Upper lobe of left lung (tissue), 6 donors: Measurements from ENCODE around the gene GMFB. TPM values are rescaled to one million over a fixed set of nuclear protein-coding genes. Genes with fewer than 3 reads are reported as not detected.

Experiments used
- ATAC-seq, 2 donors: fragments of 200-7000 bp; cut with Tn5 transposase; one replicate each; pipeline ENCODE4 v1.9.1; 2022; ENCODE audit warnings: mild to moderate bottlenecking in 2 of 2, moderate library complexity in 2 of 2; ENCODE audit not compliant: low FRiP score in 2 of 2
- DNase-seq, 2 donors: peaks; one replicate each; pipeline ENCODE4 v3.0.0-alpha.2; 2019 to 2020
- H3K27ac ChIP-seq, 4 donors: fragments of 200-600 bp; sonication (generic); one replicate each; pipeline ENCODE4 v1.5.1; 2016 to 2019
- H3K27me3 ChIP-seq, 4 donors: fragments of 200-600 bp; sonication (generic); one replicate each; pipeline ENCODE4 v1.5.1; 2017 to 2019
- H3K36me3 ChIP-seq, 4 donors: fragments of 200-600 bp; sonication (generic); one replicate each; pipeline ENCODE4 v1.5.1; 2016 to 2019
- H3K4me1 ChIP-seq, 4 donors: fragments of 200-600 bp; sonication (generic); one replicate each; pipeline ENCODE4 v1.5.1; 2018 to 2019
- H3K4me3 ChIP-seq, 4 donors: fragments of 200-600 bp; sonication (generic); one replicate each; pipeline ENCODE4 v1.5.1; 2017 to 2019; ENCODE audit warnings: mild to moderate bottlenecking in 2 of 4, moderate library complexity in 1 of 4
- H3K9me3 ChIP-seq, 4 donors: fragments of 200-600 bp; sonication (generic); one replicate each; pipeline ENCODE4 v1.5.1; 2018 to 2019
- EP300 ChIP-seq, 4 donors: sonication (generic); formaldehyde crosslinking; IDR thresholded peaks; one replicate each; pipeline ENCODE4 v1.5.1; 2017; ENCODE audit warnings: antibody characterized with exemption in 4 of 4, control low read depth in 2 of 4
- POLR2A ChIP-seq, 4 donors: fragments of 450-650 bp; IDR thresholded peaks; one replicate each; pipeline ENCODE4 v1.5.1; 2016 to 2017; ENCODE audit warnings: antibody characterized with exemption in 4 of 4, mild to moderate bottlenecking in 2 of 4
- POLR2AphosphoS5 ChIP-seq, 2 donors: sonication (generic); formaldehyde crosslinking; IDR thresholded peaks; one replicate each; pipeline ENCODE4 v1.5.1; 2017; ENCODE audit warnings: antibody characterized with exemption in 2 of 2
- WGBS, 2 donors: methylation state at CpG; one replicate each; pipeline ENCODE4 v1.1.5; 2017 to 2018; 5-methylcytosine and 5-hydroxymethylcytosine counted together
- total RNA-seq, 6 donors: library from RNA; depleted of rRNA in 4 of 6; stranded (reverse); fragments of >200 nt in 4 of 6; gene quantifications; one replicate each; pipeline versions ENCODE4 v1.1.0 to v1.2.1, GENCODE V29; 2016 to 2021
- TF ChIP-seq, protein P1 (sequence below), 6 experiments: fragments of 450-650 bp in 4 of 6; fragments of 200-600 bp in 2 of 6; sonication (generic) in 2 of 6; IDR thresholded peaks; one replicate each; pipeline ENCODE4 v1.5.1; 2016 to 2019; ENCODE audit warnings: antibody characterized with exemption in 6 of 6
- donor health status: DM: no; HTN: no; CAD: no; lungs with moderate emphysema.
- donor health status: DM: no; HTN: yes; CAD: no; lungs with severe emphysema.

Gene GMFB
- total RNA-seq = 10 to 100 TPM; 18.0 to 72.4 (median 43.9) TPM

DNA sequence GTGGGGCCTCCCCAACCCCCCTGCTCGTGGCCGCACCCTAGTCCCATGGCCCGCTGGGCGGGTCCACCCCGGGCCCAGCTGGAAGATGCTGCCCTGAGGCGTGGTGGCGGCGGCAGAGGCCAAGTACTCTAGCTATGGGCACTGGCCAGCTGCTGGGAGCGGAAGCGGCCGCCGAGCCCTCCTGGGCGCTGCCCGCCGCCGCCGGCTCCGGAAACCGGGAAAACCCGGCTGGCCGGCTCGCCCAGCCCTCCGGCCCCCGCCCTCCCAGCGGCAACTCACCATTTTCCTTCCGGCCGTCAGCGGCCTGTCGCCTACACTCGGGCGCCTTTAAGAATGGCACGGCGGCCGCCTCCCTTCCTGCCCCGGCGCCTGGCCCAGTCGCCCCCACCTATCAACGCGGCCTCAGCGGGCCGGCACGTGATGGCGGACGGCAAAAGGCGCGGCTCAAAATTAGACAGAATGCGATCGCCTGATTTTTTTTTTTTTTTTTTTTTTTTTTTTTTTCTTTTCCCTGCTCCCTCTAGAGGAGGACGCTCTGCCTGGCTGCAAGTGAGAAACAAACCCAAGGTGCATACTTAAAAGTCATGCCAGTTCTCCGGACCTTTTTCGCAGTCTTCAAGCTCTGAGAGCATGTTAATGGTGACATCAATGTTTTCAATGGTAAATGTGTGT, at the start of gene GMFB:
Gene GMFB, minus strand, starts transcription at position 335 of the 672 bp plus-strand sequence. Its CDS starts 53 bp downstream, at position 282.
- H3K4me1 ChIP-seq = peaks cover 14 to 34% (median 30%) of the 10 kb centered on the region in 4 donors

DNA sequence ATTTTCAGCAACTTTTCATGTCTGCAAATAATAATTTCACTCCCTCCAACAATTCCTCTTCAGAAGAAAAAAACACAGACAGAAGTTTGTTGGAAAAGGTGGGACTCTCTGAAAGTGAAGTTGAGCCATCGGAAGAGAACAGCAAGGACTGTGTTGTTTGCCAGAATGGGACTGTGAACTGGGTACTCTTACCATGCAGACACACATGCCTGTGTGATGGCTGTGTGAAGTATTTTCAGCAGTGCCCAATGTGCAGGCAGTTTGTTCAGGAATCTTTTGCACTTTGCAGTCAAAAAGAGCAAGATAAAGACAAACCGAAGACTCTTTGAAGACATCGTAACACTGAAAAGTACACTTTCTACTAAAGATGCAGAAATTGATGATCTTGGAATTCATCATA, 49.3 kb upstream of the GMFB start:
- Histone ChIP-seq H3K27me3 (no peaks in the 10 kb centered on the region), H3K9me3 (no peaks in the 10 kb centered on the region), H3K4me1 (peaks cover 0 to 3% (median 0%) of the 10 kb centered on the region in 4 donors), H3K36me3 (peaks cover 0 to 30% (median 9%) of the 10 kb centered on the region in 4 donors), H3K4me3 (no peak overlapping the region), H3K27ac (no peak overlapping the region)
- DNase-seq = no peak
- 89 to 94% methylated on average over 3 of the region's 3 CpGs for WGBS, 2 donors
- no peak for ATAC-seq
- TF ChIP-seq POLR2AphosphoS5 (IDR thresholded peaks at IDR 0.05) (no peak), EP300 (IDR thresholded peaks at IDR 0.05) (no peak), POLR2A (IDR thresholded peaks at IDR 0.05) (no peak)
- TF ChIP-seq, protein P1, sequence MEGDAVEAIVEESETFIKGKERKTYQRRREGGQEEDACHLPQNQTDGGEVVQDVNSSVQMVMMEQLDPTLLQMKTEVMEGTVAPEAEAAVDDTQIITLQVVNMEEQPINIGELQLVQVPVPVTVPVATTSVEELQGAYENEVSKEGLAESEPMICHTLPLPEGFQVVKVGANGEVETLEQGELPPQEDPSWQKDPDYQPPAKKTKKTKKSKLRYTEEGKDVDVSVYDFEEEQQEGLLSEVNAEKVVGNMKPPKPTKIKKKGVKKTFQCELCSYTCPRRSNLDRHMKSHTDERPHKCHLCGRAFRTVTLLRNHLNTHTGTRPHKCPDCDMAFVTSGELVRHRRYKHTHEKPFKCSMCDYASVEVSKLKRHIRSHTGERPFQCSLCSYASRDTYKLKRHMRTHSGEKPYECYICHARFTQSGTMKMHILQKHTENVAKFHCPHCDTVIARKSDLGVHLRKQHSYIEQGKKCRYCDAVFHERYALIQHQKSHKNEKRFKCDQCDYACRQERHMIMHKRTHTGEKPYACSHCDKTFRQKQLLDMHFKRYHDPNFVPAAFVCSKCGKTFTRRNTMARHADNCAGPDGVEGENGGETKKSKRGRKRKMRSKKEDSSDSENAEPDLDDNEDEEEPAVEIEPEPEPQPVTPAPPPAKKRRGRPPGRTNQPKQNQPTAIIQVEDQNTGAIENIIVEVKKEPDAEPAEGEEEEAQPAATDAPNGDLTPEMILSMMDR (IDR thresholded peaks at IDR 0.05) = no peak

More for the DNA sequence above, at the start of gene GMFB:
- H3K4me3 ChIP-seq = peak within 1 kb of the TSS; percentile 61 to 89 (median 82)
- ATAC-seq = peak; percentile 97 to 99
- 0 to 1% methylated on average over 24 to 25 of the region's 51 CpGs for WGBS, 2 donors
- H3K27ac ChIP-seq = peak within 1 kb of the TSS; percentile 92 to 99 (median 96)
- no peaks in the 10 kb centered on the region for H3K27me3 ChIP-seq
- no peaks in the 10 kb centered on the region for H3K9me3 ChIP-seq
- no peaks in the 10 kb centered on the region for H3K36me3 ChIP-seq
- TF ChIP-seq, protein P1 (IDR thresholded peaks at IDR 0.05) = peak in 5 of 6 experiments; percentile 13 to 26 (median 18)
- TF ChIP-seq EP300 (IDR thresholded peaks at IDR 0.05) = peak in 1 of 4 donors; percentile 35
- peak; percentile 61 to 90 (median 69) for TF ChIP-seq POLR2A (IDR thresholded peaks at IDR 0.05)
- TF ChIP-seq POLR2AphosphoS5 (IDR thresholded peaks at IDR 0.05) = peak; percentile 91 to 97
- peak; percentile 92 to 97 for DNase-seq

DNA sequence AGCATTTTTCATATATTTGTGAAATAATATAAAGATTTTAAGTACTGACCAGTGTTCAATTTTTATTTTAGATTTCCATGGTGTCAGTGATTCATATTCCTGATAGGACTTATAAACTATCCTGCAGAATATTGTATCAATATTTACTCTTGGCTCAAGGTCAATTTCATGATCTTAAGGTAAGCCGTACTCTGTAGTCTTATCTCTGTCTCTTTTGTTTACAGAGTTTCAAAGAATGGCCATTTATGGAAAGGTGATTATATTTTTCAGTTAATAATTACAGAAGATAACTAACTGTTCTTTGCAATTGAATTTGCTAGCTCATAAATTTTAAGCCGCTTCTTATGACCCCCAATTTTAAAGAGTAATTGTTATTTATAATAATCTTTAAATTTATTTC, 48.9 kb upstream of the GMFB start:
- Histone ChIP-seq H3K9me3 (no peaks in the 10 kb centered on the region), H3K4me3 (no peak overlapping the region), H3K27ac (no peak overlapping the region), H3K4me1 (peaks cover 0 to 3% (median 0%) of the 10 kb centered on the region in 4 donors), H3K36me3 (peaks cover 0 to 30% (median 9%) of the 10 kb centered on the region in 4 donors), H3K27me3 (no peaks in the 10 kb centered on the region)
- no peak for ATAC-seq
- TF ChIP-seq EP300 (IDR thresholded peaks at IDR 0.05) = no peak
- TF ChIP-seq POLR2A (IDR thresholded peaks at IDR 0.05) = no peak
- TF ChIP-seq, protein P1 (IDR thresholded peaks at IDR 0.05) = no peak
- no peak for TF ChIP-seq POLR2AphosphoS5 (IDR thresholded peaks at IDR 0.05)
- DNase-seq = no peak
- WGBS, 2 donors = 55 to 60% methylated on average over 2 of the region's 2 CpGs

DNA sequence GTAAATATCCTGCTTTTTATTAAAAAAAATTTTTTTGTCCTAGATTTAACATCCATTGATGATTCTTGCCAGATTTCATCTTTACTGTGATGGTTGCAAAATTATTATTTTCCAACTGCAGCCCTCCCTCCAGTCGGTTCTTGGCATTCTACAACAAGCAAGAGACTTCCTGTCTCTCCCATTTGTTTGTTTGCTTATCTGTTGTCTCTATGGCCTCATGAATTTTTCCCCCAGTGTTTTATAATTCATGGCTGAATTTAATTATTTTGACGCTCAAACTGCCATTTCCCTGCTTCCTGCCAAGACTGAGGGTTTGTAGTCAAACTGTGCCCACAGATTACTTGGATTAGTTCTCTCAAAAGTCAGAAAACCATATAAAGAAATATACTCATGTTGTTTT, 46.9 kb upstream of the GMFB start:
- no peaks in the 10 kb centered on the region for H3K27me3 ChIP-seq
- peaks cover 2 to 42% (median 10%) of the 10 kb centered on the region in 4 donors for H3K36me3 ChIP-seq
- no peak for ATAC-seq
- H3K27ac ChIP-seq = no peak overlapping the region
- 43 to 47% methylated on average over 2 of the region's 2 CpGs for WGBS, 2 donors
- peaks cover 0 to 3% (median 0%) of the 10 kb centered on the region in 4 donors for H3K4me1 ChIP-seq
- no peak for TF ChIP-seq POLR2AphosphoS5 (IDR thresholded peaks at IDR 0.05)
- no peak for TF ChIP-seq EP300 (IDR thresholded peaks at IDR 0.05)
- no peak for TF ChIP-seq POLR2A (IDR thresholded peaks at IDR 0.05)
- TF ChIP-seq, protein P1 (IDR thresholded peaks at IDR 0.05) = no peak
- DNase-seq = no peak
- H3K9me3 ChIP-seq = no peaks in the 10 kb centered on the region
- no peak overlapping the region for H3K4me3 ChIP-seq
